ENCODE data around the gene ACAD11. TPM values are rescaled to one million over a fixed set of nuclear protein-coding genes. Genes with fewer than 3 reads are reported as not detected.

The ACAD11 gene
- total and polyA plus RNA-seq, 9 of the 15 experiments (the other 6 are each of a cell fraction or from before 2014, with no cell fraction given): 1.3 to 8.4 (median 4.0) TPM

- H3K4me2 ChIP-seq (ENCODE audit: insufficient read depth, low read length): no peak overlapping the region
- CTCF ChIA-PET (ENCODE audit: low intra/inter-chr PET ratio): no interaction called here
- H3K9me1 ChIP-seq (ENCODE audit: control insufficient read depth, insufficient read depth, low read length): no peaks in the 10 kb centered on the region
- intact Hi-C loops (cut with micrococcal nuclease) (no loop called here), in situ Hi-C loops (cut with MboI) (no loop called here)
- H3K36me3 ChIP-seq (ENCODE audit: control insufficient read depth, insufficient read depth, low read length): no peaks in the 10 kb centered on the region
- TF ChIP-seq ATF2 (CRISPR knock-in tag; IDR thresholded peaks at IDR 0.05) (no peak), CEBPB (tag; IDR thresholded peaks at IDR 0.05) (peak; percentile 25; the same call in 1 of the 2 replicates)
- ATAC-seq (no peak), DNase-seq (ENCODE audit: extremely low read depth in 1 of 4, low spot score in 3 of 4) (no peak), FAIRE-seq (no peak)
- H3K4me3 ChIP-seq: no peak overlapping the region
- no peaks in the 10 kb centered on the region for H3K79me2 ChIP-seq (ENCODE audit: control insufficient read depth, insufficient read depth, low read length)
- H2AFZ ChIP-seq (ENCODE audit: low read depth, low read length): no peak overlapping the region
- H3K4me1 ChIP-seq (replicated peaks in 1 of 2; ENCODE audit: control insufficient read depth in 2 of 2, insufficient read depth in 2 of 2, low read length in 2 of 2): peaks cover 0 to 9% of the 10 kb centered on the region in 2 experiments; a peak in 4 of 5 replicates
- H3K27me3 ChIP-seq (ENCODE audit: control insufficient read depth in 2 of 2, insufficient read depth in 2 of 2, low read length in 2 of 2): no peaks in the 10 kb centered on the region
- no peaks in the 10 kb centered on the region for H3K9me3 ChIP-seq (replicated peaks; ENCODE audit: control insufficient read depth, insufficient read depth, low read depth, low read length)
- POLR2A ChIA-PET: no interaction called here
- no TSS peak for BruUV-seq (replicated peaks)
- WGBS (ENCODE audit: insufficient coverage, low coverage, missing lambda C conversion rate): 17% methylated on average over 3 of the region's 3 CpGs
- H3K9ac ChIP-seq (ENCODE audit: insufficient read depth in 1 of 2, low read depth in 2 of 2, low read length in 2 of 2): no peak overlapping the region
- no peaks in the 10 kb centered on the region for H4K20me1 ChIP-seq (replicated peaks; ENCODE audit: control insufficient read depth, insufficient read depth, low read length)
- H3K27ac ChIP-seq (ENCODE audit: extremely low read depth, low read depth, low read length): no peak overlapping the region
These were observed 114.1 kb downstream of the ACAD11 start for GRCh38 chr3:132545471-132545870.

- H3K4me2 ChIP-seq (ENCODE audit: insufficient read depth, low read length): no peak overlapping the region
- TF ChIP-seq MGA (IDR thresholded peaks at IDR 0.05): no peak
These were observed 115.5 kb downstream of the ACAD11 start for GRCh38 chr3:132544130-132544529.

More at GRCh38 chr3:132544130-132544529, 115.5 kb downstream of the ACAD11 start:
- Histone ChIP-seq H3K27me3 (ENCODE audit: control insufficient read depth in 2 of 2, insufficient read depth in 2 of 2, low read length in 2 of 2) (no peaks in the 10 kb centered on the region), H3K27ac (ENCODE audit: extremely low read depth, low read depth, low read length) (no peak overlapping the region), H3K4me3 (no peak overlapping the region), H2AFZ (ENCODE audit: low read depth, low read length) (no peak overlapping the region), H3K9ac (ENCODE audit: insufficient read depth in 1 of 2, low read depth in 2 of 2, low read length in 2 of 2) (no peak overlapping the region), H3K4me1 (replicated peaks in 1 of 2; ENCODE audit: control insufficient read depth in 2 of 2, insufficient read depth in 2 of 2, low read length in 2 of 2) (no peaks in the 10 kb centered on the region; a peak in 2 of 5 replicates), H3K9me3 (replicated peaks; ENCODE audit: control insufficient read depth, insufficient read depth, low read depth, low read length) (no peaks in the 10 kb centered on the region), H3K9me1 (ENCODE audit: control insufficient read depth, insufficient read depth, low read length) (no peaks in the 10 kb centered on the region), H4K20me1 (replicated peaks; ENCODE audit: control insufficient read depth, insufficient read depth, low read length) (no peaks in the 10 kb centered on the region), H3K79me2 (ENCODE audit: control insufficient read depth, insufficient read depth, low read length) (no peaks in the 10 kb centered on the region), H3K36me3 (ENCODE audit: control insufficient read depth, insufficient read depth, low read length) (no peaks in the 10 kb centered on the region)
- intact Hi-C loops (cut with micrococcal nuclease) (no loop called here), in situ Hi-C loops (cut with MboI) (loop anchor here (5.0 kb wide), 1 partner anchor 98 kb away; no protein-coding TSS in a partner anchor)
- no TSS peak for BruUV-seq (replicated peaks)
- WGBS (ENCODE audit: insufficient coverage, low coverage, missing lambda C conversion rate): 29% methylated on average over 2 of the region's 2 CpGs
- DNase-seq (ENCODE audit: extremely low read depth in 1 of 4, low spot score in 3 of 4): no peak
- no peak for FAIRE-seq
- ChIA-PET CTCF (ENCODE audit: low intra/inter-chr PET ratio) (no interaction called here), POLR2A (no interaction called here)
- ATAC-seq: no peak
